ENCODE measurements around the gene CYP2D6.

CYP2D6 gene

GRCh38 chr22:42162728-42163489 lies 32.3 kb upstream of the CYP2D6 start:
- Histone ChIP-seq H3K27me3 (no peaks in the 10 kb centered on the region), H3K27ac (no peak overlapping the region), H3K36me3 (peaks cover 66% of the 10 kb centered on the region), H3K4me3 (ENCODE audit: low read depth in 1 of 2, low read length in 1 of 2) (no peak overlapping the region), H3K4me1 (ENCODE audit: control insufficient read depth in 1 of 2, insufficient read depth in 1 of 2, low read depth in 1 of 2, low read length in 1 of 2) (no peaks in the 10 kb centered on the region), H3K9me3 (no peaks in the 10 kb centered on the region)
- no peak for TF ChIP-seq CTCF (IDR thresholded peaks at IDR 0.05)

- H3K4me1 ChIP-seq (ENCODE audit: control insufficient read depth in 1 of 2, insufficient read depth in 1 of 2, low read depth in 1 of 2, low read length in 1 of 2) = no peaks in the 10 kb centered on the region
- TF ChIP-seq CTCF (IDR thresholded peaks at IDR 0.05) = no peak
- H3K27ac ChIP-seq = no peak overlapping the region
- H3K27me3 ChIP-seq = no peaks in the 10 kb centered on the region
- H3K9me3 ChIP-seq = no peaks in the 10 kb centered on the region
- H3K36me3 ChIP-seq = peaks cover 62% of the 10 kb centered on the region
- no peak overlapping the region for H3K4me3 ChIP-seq (ENCODE audit: low read depth in 1 of 2, low read length in 1 of 2)
Observed at GRCh38 chr22:42160830-42161696, 30.5 kb upstream of the CYP2D6 start.

- Histone ChIP-seq H3K4me1 (ENCODE audit: control insufficient read depth in 1 of 2, insufficient read depth in 1 of 2, low read depth in 1 of 2, low read length in 1 of 2) (no peaks in the 10 kb centered on the region), H3K4me3 (ENCODE audit: low read depth in 1 of 2, low read length in 1 of 2) (no peak overlapping the region), H3K27me3 (no peaks in the 10 kb centered on the region), H3K27ac (no peak overlapping the region), H3K9me3 (no peaks in the 10 kb centered on the region), H3K36me3 (peaks cover 60% of the 10 kb centered on the region)
- TF ChIP-seq CTCF (IDR thresholded peaks at IDR 0.05) = no peak
Observed at GRCh38 chr22:42160251-42160650, 29.6 kb upstream of the CYP2D6 start.

GRCh38 chr22:42158456-42159132 lies 28.0 kb upstream of the CYP2D6 start:
- Histone ChIP-seq H3K4me1 (ENCODE audit: control insufficient read depth in 1 of 2, insufficient read depth in 1 of 2, low read depth in 1 of 2, low read length in 1 of 2) (no peaks in the 10 kb centered on the region), H3K9me3 (no peaks in the 10 kb centered on the region), H3K36me3 (peaks cover 61% of the 10 kb centered on the region), H3K4me3 (ENCODE audit: low read depth in 1 of 2, low read length in 1 of 2) (no peak overlapping the region), H3K27me3 (no peaks in the 10 kb centered on the region), H3K27ac (no peak overlapping the region)
- no peak for TF ChIP-seq CTCF (IDR thresholded peaks at IDR 0.05)

- Histone ChIP-seq H3K27me3 (no peaks in the 10 kb centered on the region), H3K27ac (no peak overlapping the region), H3K36me3 (peaks cover 45% of the 10 kb centered on the region), H3K4me1 (ENCODE audit: control insufficient read depth in 1 of 2, insufficient read depth in 1 of 2, low read depth in 1 of 2, low read length in 1 of 2) (no peaks in the 10 kb centered on the region), H3K9me3 (no peaks in the 10 kb centered on the region), H3K4me3 (ENCODE audit: low read depth in 1 of 2, low read length in 1 of 2) (no peak overlapping the region)
- no peak for TF ChIP-seq CTCF (IDR thresholded peaks at IDR 0.05)
Observed at GRCh38 chr22:42156598-42156997, 26.0 kb upstream of the CYP2D6 start.
